ENCODE results near the gene IL27RA.

The IL27RA gene

DNA sequence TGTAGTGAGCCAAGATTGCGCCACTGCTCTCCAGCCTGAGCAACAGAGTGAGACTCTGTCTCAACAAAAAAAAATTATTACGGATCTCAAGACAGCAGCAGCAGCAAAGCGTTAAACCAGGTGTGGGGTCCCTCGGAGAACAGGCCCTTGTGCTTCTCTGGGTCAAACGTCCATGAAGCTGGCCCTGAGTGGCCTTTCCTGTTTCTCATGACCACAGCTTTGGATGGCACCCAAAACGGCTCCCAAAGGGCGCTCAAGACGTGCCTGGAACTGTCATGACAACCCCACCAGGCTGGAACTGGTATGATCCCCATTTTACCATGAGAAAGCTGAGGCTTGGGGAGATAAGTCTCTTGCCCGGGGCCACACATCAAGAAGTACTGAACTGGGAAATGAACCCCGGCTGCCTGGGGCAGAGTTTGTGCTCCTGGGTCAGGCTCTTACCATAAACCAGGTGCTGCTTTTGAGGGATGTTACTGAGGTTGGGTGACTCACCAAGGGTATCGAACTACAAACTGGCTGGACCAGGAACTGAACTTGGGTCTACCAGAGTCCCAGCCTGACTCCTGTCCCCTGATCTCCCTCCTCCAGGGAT is 70.6 kb downstream of the IL27RA start:
- TF ChIP-seq, protein P1, sequence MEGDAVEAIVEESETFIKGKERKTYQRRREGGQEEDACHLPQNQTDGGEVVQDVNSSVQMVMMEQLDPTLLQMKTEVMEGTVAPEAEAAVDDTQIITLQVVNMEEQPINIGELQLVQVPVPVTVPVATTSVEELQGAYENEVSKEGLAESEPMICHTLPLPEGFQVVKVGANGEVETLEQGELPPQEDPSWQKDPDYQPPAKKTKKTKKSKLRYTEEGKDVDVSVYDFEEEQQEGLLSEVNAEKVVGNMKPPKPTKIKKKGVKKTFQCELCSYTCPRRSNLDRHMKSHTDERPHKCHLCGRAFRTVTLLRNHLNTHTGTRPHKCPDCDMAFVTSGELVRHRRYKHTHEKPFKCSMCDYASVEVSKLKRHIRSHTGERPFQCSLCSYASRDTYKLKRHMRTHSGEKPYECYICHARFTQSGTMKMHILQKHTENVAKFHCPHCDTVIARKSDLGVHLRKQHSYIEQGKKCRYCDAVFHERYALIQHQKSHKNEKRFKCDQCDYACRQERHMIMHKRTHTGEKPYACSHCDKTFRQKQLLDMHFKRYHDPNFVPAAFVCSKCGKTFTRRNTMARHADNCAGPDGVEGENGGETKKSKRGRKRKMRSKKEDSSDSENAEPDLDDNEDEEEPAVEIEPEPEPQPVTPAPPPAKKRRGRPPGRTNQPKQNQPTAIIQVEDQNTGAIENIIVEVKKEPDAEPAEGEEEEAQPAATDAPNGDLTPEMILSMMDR (conservative IDR thresholded peaks at IDR 0.05; ENCODE audit: low read length): no peak
- TF ChIP-seq EZH2phosphoT487 (IDR thresholded peaks at IDR 0.05; ENCODE audit: borderline replicate concordance): no peak
- Histone ChIP-seq H3K4me1 (ENCODE audit: insufficient read depth, low read length, poor library complexity, severe bottlenecking) (no peaks in the 10 kb centered on the region), H3K79me2 (ENCODE audit: insufficient read depth, low read length) (no peaks in the 10 kb centered on the region), H3K36me3 (ENCODE audit: insufficient read depth, low read length) (no peaks in the 10 kb centered on the region; the same call in 1 of the 2 replicates), H3K4me3 (ENCODE audit: low read length, poor library complexity, severe bottlenecking) (no peak overlapping the region), H3K27me3 (ENCODE audit: insufficient read depth, low read length, poor library complexity, severe bottlenecking) (no peaks in the 10 kb centered on the region), H3K9me3 (ENCODE audit: insufficient read depth, low read depth, low read length) (no peaks in the 10 kb centered on the region), H4K20me1 (ENCODE audit: insufficient read depth, low read length, poor library complexity, severe bottlenecking) (no peaks in the 10 kb centered on the region), H2AFZ (ENCODE audit: low read length) (no peak overlapping the region), H3K4me2 (ENCODE audit: low read depth, low read length, poor library complexity, severe bottlenecking) (no peak overlapping the region), H3K9me2 (replicated peaks; ENCODE audit: low read depth, low read length) (no peaks in the 10 kb centered on the region), H3F3A (ENCODE audit: low read depth) (no peaks in the 10 kb centered on the region), H3K9ac (ENCODE audit: low read depth, low read length, poor library complexity, severe bottlenecking) (no peak overlapping the region)

DNA sequence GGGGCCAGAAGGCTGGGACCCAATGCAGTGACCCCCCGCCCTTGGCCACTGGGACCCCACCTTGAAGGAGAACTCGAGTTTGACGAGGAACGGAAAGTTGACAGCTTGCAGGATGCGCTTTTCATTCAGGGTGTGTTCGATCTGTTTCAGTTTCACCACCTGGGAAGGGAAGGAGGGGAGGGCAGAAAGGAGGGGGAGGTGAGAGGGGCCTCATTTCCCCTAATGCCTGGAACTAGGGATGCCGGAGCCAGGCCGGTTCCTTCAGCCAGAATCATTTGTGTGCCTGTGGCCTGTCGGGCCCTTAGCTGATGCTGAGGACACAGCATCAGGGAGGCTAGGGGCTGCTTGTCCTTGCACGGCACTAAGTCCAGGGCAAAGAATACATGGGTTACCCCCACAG is 71.2 kb downstream of the IL27RA start:
- Histone ChIP-seq H3K4me2 (ENCODE audit: low read depth, low read length, poor library complexity, severe bottlenecking) (no peak overlapping the region), H3K9ac (ENCODE audit: low read depth, low read length, poor library complexity, severe bottlenecking) (no peak overlapping the region), H2AFZ (ENCODE audit: low read length) (no peak overlapping the region)

More for the DNA sequence above, 71.2 kb downstream of the IL27RA start:
- H3K9me3 ChIP-seq (ENCODE audit: insufficient read depth, low read depth, low read length): no peaks in the 10 kb centered on the region
- no peaks in the 10 kb centered on the region for H3K79me2 ChIP-seq (ENCODE audit: insufficient read depth, low read length)
- no peaks in the 10 kb centered on the region for H3K27me3 ChIP-seq (ENCODE audit: insufficient read depth, low read length, poor library complexity, severe bottlenecking)
- no peak overlapping the region for H3K4me3 ChIP-seq (ENCODE audit: low read length, poor library complexity, severe bottlenecking)
- H3K36me3 ChIP-seq (ENCODE audit: insufficient read depth, low read length): no peaks in the 10 kb centered on the region; the same call in 1 of the 2 replicates
- TF ChIP-seq, protein P1 (conservative IDR thresholded peaks at IDR 0.05; ENCODE audit: low read length): no peak
- TF ChIP-seq EZH2phosphoT487 (IDR thresholded peaks at IDR 0.05; ENCODE audit: borderline replicate concordance): no peak
- H3F3A ChIP-seq (ENCODE audit: low read depth): no peaks in the 10 kb centered on the region
- no peaks in the 10 kb centered on the region for H3K4me1 ChIP-seq (ENCODE audit: insufficient read depth, low read length, poor library complexity, severe bottlenecking)
- H3K9me2 ChIP-seq (replicated peaks; ENCODE audit: low read depth, low read length): no peaks in the 10 kb centered on the region
- no peaks in the 10 kb centered on the region for H4K20me1 ChIP-seq (ENCODE audit: insufficient read depth, low read length, poor library complexity, severe bottlenecking)
